Vagina (tissue), 2 donors: ENCODE measurements around the gene RAC2.

Experiments
- CTCF ChIP-seq, 3 experiments: fragments of 450-650 bp in 2 of 3; fragments of 200-600 bp in 1 of 3; sonication (generic) in 1 of 3; IDR thresholded peaks; one replicate each; pipeline ENCODE4 v1.5.1; 2017 to 2019; ENCODE audit warnings: antibody characterized with exemption in 3 of 3, mild to moderate bottlenecking in 2 of 3, moderate library complexity in 2 of 3
- POLR2A ChIP-seq, 2 donors: fragments of 450-650 bp; IDR thresholded peaks; one replicate each; pipeline ENCODE4 v1.6.1; 2017; ENCODE audit warnings: antibody characterized with exemption in 2 of 2, mild to moderate bottlenecking in 2 of 2, moderate library complexity in 2 of 2
- POLR2AphosphoS5 ChIP-seq, 2 donors: sonication (generic); formaldehyde crosslinking; IDR thresholded peaks; one replicate each; pipeline ENCODE4 v1.9.0; 2017; ENCODE audit warnings: antibody characterized with exemption in 2 of 2, mild to moderate bottlenecking in 2 of 2, low read depth in 1 of 2; ENCODE audit not compliant: insufficient read depth in 1 of 2

- TF ChIP-seq POLR2A (IDR thresholded peaks at IDR 0.05) (no peak), POLR2AphosphoS5 (IDR thresholded peaks at IDR 0.05; ENCODE audit: insufficient read depth in 1 of 2, low read depth in 1 of 2) (no peak), CTCF (IDR thresholded peaks at IDR 0.05) (no peak)
These were observed 30.7 kb downstream of the RAC2 start for GRCh38 chr22:37213218-37213855.
